ENCODE data around the gene PCNX1. TPM values are rescaled to one million over a fixed set of nuclear protein-coding genes. Genes with fewer than 3 reads are reported as not detected.

PCNX1 gene
- polyA plus RNA-seq, 3 donors = 7.3 to 26.7 (median 8.1) TPM

DNA sequence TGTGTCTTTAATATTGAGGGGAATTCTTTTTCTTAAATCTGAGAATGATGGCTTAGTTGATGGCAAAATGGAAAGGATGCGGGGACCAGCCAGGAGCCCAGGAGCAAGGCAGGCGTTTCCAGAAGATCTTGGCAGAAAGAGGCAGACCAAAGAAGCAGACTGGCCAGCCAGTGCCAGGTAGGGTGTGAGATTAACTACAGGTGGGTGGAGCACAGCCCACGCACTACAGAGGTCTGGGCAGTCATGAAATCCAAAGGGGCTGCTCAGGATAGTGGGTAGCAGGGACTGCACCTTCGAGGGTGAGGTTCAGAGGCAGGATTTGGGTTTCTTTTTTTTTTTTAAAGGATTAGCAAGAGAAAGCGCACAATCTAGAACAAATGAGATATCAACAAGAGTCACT is 17.7 kb upstream of the PCNX1 start:
- peaks cover 0 to 2% of the 10 kb centered on the region in 2 donors for H3K36me3 Mint-ChIP-seq
- no peaks in the 10 kb centered on the region for H3K79me2 ChIP-seq (ENCODE audit: insufficient read depth, low read length)
- H3K27me3 Mint-ChIP-seq (ENCODE audit: low read depth in 3 of 3) = peaks cover 0 to 7% (median 1%) of the 10 kb centered on the region in 3 donors
- no peaks in the 10 kb centered on the region for H3K27me3 ChIP-seq (ENCODE audit: control insufficient read depth in 2 of 2, insufficient read depth in 2 of 2, low read length in 2 of 2)
- H3K4me1 ChIP-seq (ENCODE audit: control insufficient read depth in 1 of 2, insufficient read depth in 2 of 2, low read length in 2 of 2) = peaks cover 56 to 69% of the 10 kb centered on the region in 2 donors
- no peak overlapping the region for H3K27ac ChIP-seq (ENCODE audit: low read depth in 1 of 2, low read length in 2 of 2)
- H3K9me3 Mint-ChIP-seq = no peaks in the 10 kb centered on the region
- no peak for DNase-seq
- peaks cover 65% of the 10 kb centered on the region for H3K4me1 Mint-ChIP-seq
- H3K36me3 ChIP-seq (replicated peaks in 1 of 2; ENCODE audit: control insufficient read depth in 1 of 2, insufficient read depth in 2 of 2, low read length in 2 of 2) = no peaks in the 10 kb centered on the region
- H3K4me3 ChIP-seq (replicated peaks in 1 of 3; ENCODE audit: low read depth in 2 of 3, low read length in 3 of 3) = no peak overlapping the region
- TF ChIP-seq, protein P1, sequence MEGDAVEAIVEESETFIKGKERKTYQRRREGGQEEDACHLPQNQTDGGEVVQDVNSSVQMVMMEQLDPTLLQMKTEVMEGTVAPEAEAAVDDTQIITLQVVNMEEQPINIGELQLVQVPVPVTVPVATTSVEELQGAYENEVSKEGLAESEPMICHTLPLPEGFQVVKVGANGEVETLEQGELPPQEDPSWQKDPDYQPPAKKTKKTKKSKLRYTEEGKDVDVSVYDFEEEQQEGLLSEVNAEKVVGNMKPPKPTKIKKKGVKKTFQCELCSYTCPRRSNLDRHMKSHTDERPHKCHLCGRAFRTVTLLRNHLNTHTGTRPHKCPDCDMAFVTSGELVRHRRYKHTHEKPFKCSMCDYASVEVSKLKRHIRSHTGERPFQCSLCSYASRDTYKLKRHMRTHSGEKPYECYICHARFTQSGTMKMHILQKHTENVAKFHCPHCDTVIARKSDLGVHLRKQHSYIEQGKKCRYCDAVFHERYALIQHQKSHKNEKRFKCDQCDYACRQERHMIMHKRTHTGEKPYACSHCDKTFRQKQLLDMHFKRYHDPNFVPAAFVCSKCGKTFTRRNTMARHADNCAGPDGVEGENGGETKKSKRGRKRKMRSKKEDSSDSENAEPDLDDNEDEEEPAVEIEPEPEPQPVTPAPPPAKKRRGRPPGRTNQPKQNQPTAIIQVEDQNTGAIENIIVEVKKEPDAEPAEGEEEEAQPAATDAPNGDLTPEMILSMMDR (IDR thresholded peaks at IDR 0.05) = no peak
- no peaks in the 10 kb centered on the region for H4K20me1 ChIP-seq (ENCODE audit: insufficient read depth, low read length)
- peak overlapping the region in 3 of 7 donors; percentile 28 to 68 (median 47) for H3K27ac Mint-ChIP-seq
- H3K9me3 ChIP-seq (replicated peaks in 1 of 2; ENCODE audit: control insufficient read depth in 1 of 2, insufficient read depth in 1 of 2, low read length in 2 of 2) = no peaks in the 10 kb centered on the region
- no peak overlapping the region for H3K4me2 ChIP-seq (replicated peaks; ENCODE audit: extremely low read depth, low read length, poor library complexity, severe bottlenecking)
- no peak overlapping the region for H3K9ac ChIP-seq (ENCODE audit: insufficient read depth, low read length, poor library complexity, severe bottlenecking)
- WGBS (ENCODE audit: insufficient coverage) = 98% methylated on average over 4 of the region's 5 CpGs
- no peak overlapping the region for H2AFZ ChIP-seq (ENCODE audit: insufficient read depth, low read depth, low read length, poor library complexity, severe bottlenecking)
- no peak overlapping the region for H3K4me3 Mint-ChIP-seq
- intact Hi-C loops (cut with micrococcal nuclease) = no loop called here

DNA sequence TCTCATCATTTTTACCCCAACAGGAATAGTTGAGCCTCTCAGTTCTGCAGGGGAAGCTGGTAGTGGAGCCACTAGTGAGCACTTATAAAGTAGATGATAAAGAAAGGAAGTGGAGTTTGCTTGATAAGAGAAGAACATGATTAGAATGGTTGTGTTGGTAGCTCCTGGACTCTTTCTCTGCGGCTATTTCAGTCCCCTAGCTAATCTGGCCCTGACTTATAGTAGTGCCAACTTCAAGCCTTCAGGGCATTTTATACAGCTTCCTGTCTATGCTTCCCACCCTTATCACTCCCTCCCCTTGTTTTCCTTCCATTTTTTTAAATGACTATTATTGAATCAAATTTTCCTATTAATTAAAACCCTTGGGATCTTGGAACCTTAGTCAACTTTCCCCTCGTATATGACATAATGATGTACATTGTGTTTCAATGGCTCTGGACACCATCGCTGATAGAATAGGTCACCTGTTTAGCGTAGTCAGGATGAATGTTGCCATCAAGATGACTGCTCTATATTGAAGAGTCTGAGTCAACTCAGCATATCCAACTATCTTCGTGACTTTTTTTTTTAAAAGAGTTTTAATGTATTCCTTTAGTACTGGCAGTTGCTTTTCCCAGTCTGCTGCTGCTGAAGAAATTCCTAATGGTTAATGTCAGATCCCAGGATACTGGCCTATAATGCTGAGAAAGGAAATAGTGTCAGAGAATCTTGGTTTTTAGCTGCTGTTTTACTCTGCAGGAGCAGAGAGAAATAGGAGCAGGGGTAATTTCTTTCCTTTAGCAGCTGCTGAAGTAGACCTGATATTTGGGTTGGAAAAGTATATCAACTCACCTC is 16.2 kb upstream of the PCNX1 start:
- H3K27me3 Mint-ChIP-seq (ENCODE audit: low read depth in 3 of 3) = peaks cover 0 to 7% (median 0%) of the 10 kb centered on the region in 3 donors
- no peak overlapping the region for H3K4me2 ChIP-seq (replicated peaks; ENCODE audit: extremely low read depth, low read length, poor library complexity, severe bottlenecking)
- H3K4me3 Mint-ChIP-seq = no peak overlapping the region
- H3K9me3 ChIP-seq (replicated peaks in 1 of 2; ENCODE audit: control insufficient read depth in 1 of 2, insufficient read depth in 1 of 2, low read length in 2 of 2) = no peaks in the 10 kb centered on the region
- intact Hi-C loops (cut with micrococcal nuclease) = no loop called here
- peaks cover 41 to 54% of the 10 kb centered on the region in 2 donors for H3K4me1 ChIP-seq (ENCODE audit: control insufficient read depth in 1 of 2, insufficient read depth in 2 of 2, low read length in 2 of 2)
- H3K9ac ChIP-seq (ENCODE audit: insufficient read depth, low read length, poor library complexity, severe bottlenecking) = no peak overlapping the region
- TF ChIP-seq, protein P1 (IDR thresholded peaks at IDR 0.05) = no peak
- DNase-seq = no peak
- no peaks in the 10 kb centered on the region for H3K27me3 ChIP-seq (ENCODE audit: control insufficient read depth in 2 of 2, insufficient read depth in 2 of 2, low read length in 2 of 2)
- H3K36me3 Mint-ChIP-seq = no peaks in the 10 kb centered on the region
- H3K4me3 ChIP-seq (replicated peaks in 1 of 3; ENCODE audit: low read depth in 2 of 3, low read length in 3 of 3) = no peak overlapping the region
- no peaks in the 10 kb centered on the region for H3K9me3 Mint-ChIP-seq
- WGBS (ENCODE audit: insufficient coverage) = no CpG with 5 or more reads among the region's 5 CpGs
- no peak overlapping the region for H2AFZ ChIP-seq (ENCODE audit: insufficient read depth, low read depth, low read length, poor library complexity, severe bottlenecking)
- no peak overlapping the region for H3K27ac ChIP-seq (ENCODE audit: low read depth in 1 of 2, low read length in 2 of 2)
- H3K4me1 Mint-ChIP-seq = peaks cover 50% of the 10 kb centered on the region
- H3K27ac Mint-ChIP-seq = no peak overlapping the region
- H4K20me1 ChIP-seq (ENCODE audit: insufficient read depth, low read length) = no peaks in the 10 kb centered on the region
- H3K79me2 ChIP-seq (ENCODE audit: insufficient read depth, low read length) = no peaks in the 10 kb centered on the region
- no peaks in the 10 kb centered on the region for H3K36me3 ChIP-seq (replicated peaks in 1 of 2; ENCODE audit: control insufficient read depth in 1 of 2, insufficient read depth in 2 of 2, low read length in 2 of 2)

Measured in CD14-positive monocyte (primary cell).